Measurements from ENCODE around the gene NIPAL4.

The NIPAL4 gene

DNA sequence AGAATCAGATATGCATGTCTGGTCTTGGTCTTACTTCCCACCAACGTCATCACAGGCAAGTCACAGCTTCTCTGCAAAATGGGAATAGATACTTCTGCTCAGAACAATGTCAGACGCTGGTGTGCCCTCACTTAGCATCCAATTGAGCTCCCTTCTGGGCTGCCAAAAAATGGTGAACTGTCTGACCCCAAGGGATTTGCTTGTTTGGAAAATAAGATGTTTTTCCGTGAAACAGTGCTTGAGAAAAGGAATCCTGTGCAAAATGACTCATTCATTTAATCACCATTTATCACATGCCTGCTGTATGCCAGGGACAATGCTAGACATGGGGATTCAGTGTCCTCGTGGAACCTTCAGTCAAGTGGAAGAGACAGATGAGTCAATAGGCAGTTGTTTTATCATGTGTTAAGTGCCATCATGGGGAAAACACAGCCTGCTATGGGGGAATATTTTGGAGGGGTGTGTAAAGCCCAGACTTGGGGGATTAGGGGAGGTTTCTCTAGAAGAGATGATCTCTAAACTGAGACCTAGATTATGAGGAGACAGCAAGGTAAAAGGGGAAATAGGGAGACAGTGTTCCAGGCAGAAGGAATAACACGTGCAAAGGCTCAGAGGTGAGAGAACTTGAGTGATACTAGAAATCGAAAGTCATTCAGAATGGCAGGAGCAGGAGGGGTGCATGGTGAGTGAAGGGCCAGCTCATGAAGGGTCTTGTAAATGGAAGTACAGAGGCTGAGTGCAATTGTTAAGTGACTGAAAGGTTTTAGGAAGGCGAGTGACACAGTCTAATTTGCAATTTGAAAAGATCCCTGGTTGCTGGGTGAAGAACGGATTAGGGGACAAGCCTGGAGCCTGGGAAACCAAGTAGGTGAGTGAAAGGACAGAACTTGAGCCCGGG, 3.9 kb downstream of the NIPAL4 start:
- POLR2A ChIA-PET, result no interaction called here
- CTCF ChIA-PET, result interaction anchor here (1.6 kb wide), 1 partner anchor 8 kb away, joined by 9 read pairs; no protein-coding TSS in a partner anchor
- TF ChIP-seq FOXA1 (IDR thresholded peaks at IDR 0.05) (no peak), BHLHE40 (IDR thresholded peaks at IDR 0.05; ENCODE audit: borderline replicate concordance) (no peak), FOXK2 (IDR thresholded peaks at IDR 0.05) (no peak), ELF4 (IDR thresholded peaks at IDR 0.05) (no peak), HDGF (IDR thresholded peaks at IDR 0.05; ENCODE audit: borderline replicate concordance) (no peak), CTBP1 (IDR thresholded peaks at IDR 0.05; ENCODE audit: borderline replicate concordance) (no peak), NFRKB (IDR thresholded peaks at IDR 0.05) (no peak), ZNF384 (IDR thresholded peaks at IDR 0.05) (no peak), SP1 (IDR thresholded peaks at IDR 0.05) (no peak), L3MBTL2 (conservative IDR thresholded peaks at IDR 0.05) (no peak), LEF1 (IDR thresholded peaks at IDR 0.05; ENCODE audit: borderline replicate concordance) (no peak), SUZ12 (IDR thresholded peaks at IDR 0.05) (no peak), FOXM1 (IDR thresholded peaks at IDR 0.05; ENCODE audit: borderline replicate concordance) (no peak), TARDBP (IDR thresholded peaks at IDR 0.05) (no peak), ARNT (IDR thresholded peaks at IDR 0.05) (no peak)
- TF ChIP-seq, protein P1, sequence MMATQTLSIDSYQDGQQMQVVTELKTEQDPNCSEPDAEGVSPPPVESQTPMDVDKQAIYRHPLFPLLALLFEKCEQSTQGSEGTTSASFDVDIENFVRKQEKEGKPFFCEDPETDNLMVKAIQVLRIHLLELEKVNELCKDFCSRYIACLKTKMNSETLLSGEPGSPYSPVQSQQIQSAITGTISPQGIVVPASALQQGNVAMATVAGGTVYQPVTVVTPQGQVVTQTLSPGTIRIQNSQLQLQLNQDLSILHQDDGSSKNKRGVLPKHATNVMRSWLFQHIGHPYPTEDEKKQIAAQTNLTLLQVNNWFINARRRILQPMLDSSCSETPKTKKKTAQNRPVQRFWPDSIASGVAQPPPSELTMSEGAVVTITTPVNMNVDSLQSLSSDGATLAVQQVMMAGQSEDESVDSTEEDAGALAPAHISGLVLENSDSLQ (IDR thresholded peaks at IDR 0.05), result no peak
- DNase-seq (ENCODE audit: extremely low spot score), result no peak

GRCh38 chr5:157464519-157465171, 4.6 kb downstream of the NIPAL4 start:
- ChIA-PET CTCF (no interaction called here), POLR2A (no interaction called here)
- TF ChIP-seq, protein P1 (IDR thresholded peaks at IDR 0.05), result peak; percentile 12; the same call in 1 of the 2 replicates
- TF ChIP-seq FOXM1 (IDR thresholded peaks at IDR 0.05; ENCODE audit: borderline replicate concordance), result no peak
- DNase-seq (ENCODE audit: extremely low spot score), result no peak

GRCh38 chr5:157468293-157468965, 8.4 kb downstream of the NIPAL4 start:
- POLR2A ChIA-PET, result no interaction called here
- CTCF ChIA-PET, result interaction anchor here (1.1 to 2.2 kb wide), 2 partner anchors 12 to 125 kb away, joined by 3 to 5 read pairs; no protein-coding TSS in a partner anchor
- no peak for DNase-seq (ENCODE audit: extremely low spot score)
- TF ChIP-seq CTBP1 (IDR thresholded peaks at IDR 0.05; ENCODE audit: borderline replicate concordance) (no peak), NFRKB (IDR thresholded peaks at IDR 0.05) (no peak), ARNT (IDR thresholded peaks at IDR 0.05) (no peak), SP1 (IDR thresholded peaks at IDR 0.05) (no peak), HDGF (IDR thresholded peaks at IDR 0.05; ENCODE audit: borderline replicate concordance) (no peak), L3MBTL2 (conservative IDR thresholded peaks at IDR 0.05) (no peak), ZNF384 (IDR thresholded peaks at IDR 0.05) (no peak), FOXM1 (IDR thresholded peaks at IDR 0.05; ENCODE audit: borderline replicate concordance) (no peak), BHLHE40 (IDR thresholded peaks at IDR 0.05; ENCODE audit: borderline replicate concordance) (no peak), FOXA1 (IDR thresholded peaks at IDR 0.05) (no peak), ELF4 (IDR thresholded peaks at IDR 0.05) (no peak), TARDBP (IDR thresholded peaks at IDR 0.05) (no peak), LEF1 (IDR thresholded peaks at IDR 0.05; ENCODE audit: borderline replicate concordance) (no peak), FOXK2 (IDR thresholded peaks at IDR 0.05) (no peak), SUZ12 (IDR thresholded peaks at IDR 0.05) (no peak)
- TF ChIP-seq, protein P1 (IDR thresholded peaks at IDR 0.05), result no peak

DNA sequence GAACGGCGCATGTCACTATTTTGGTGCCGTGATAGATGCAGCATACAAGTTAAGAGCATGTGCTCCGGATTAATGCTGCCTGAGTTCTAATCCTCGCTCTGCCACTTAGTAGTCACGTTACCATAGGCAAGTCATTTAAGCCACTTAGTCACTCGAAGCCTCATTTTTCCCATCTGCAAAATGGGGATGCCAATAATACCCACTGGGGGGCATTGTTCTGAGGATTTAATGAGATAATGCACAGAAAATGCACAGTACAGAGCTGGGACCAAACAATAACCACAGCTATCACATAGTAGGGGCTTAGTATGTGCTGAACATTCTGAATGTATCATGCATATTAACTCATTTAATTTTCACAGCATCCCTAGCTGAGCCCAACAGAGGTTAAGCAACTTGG, 9.1 kb downstream of the NIPAL4 start:
- POLR2A ChIA-PET, result no interaction called here
- TF ChIP-seq NFRKB (IDR thresholded peaks at IDR 0.05), result no peak
- no peak for TF ChIP-seq L3MBTL2 (conservative IDR thresholded peaks at IDR 0.05)
- no peak for TF ChIP-seq CTBP1 (IDR thresholded peaks at IDR 0.05; ENCODE audit: borderline replicate concordance)
- TF ChIP-seq HDGF (IDR thresholded peaks at IDR 0.05; ENCODE audit: borderline replicate concordance), result no peak
- no peak for TF ChIP-seq ELF4 (IDR thresholded peaks at IDR 0.05)
- TF ChIP-seq ARNT (IDR thresholded peaks at IDR 0.05), result no peak
- TF ChIP-seq FOXM1 (IDR thresholded peaks at IDR 0.05; ENCODE audit: borderline replicate concordance), result no peak
- no peak for TF ChIP-seq FOXA1 (IDR thresholded peaks at IDR 0.05)
- TF ChIP-seq SP1 (IDR thresholded peaks at IDR 0.05), result no peak
- CTCF ChIA-PET, result interaction anchor here (1.1 to 2.2 kb wide), 2 partner anchors 13 to 126 kb away, joined by 3 to 5 read pairs; no protein-coding TSS in a partner anchor
- no peak for DNase-seq (ENCODE audit: extremely low spot score)

DNA sequence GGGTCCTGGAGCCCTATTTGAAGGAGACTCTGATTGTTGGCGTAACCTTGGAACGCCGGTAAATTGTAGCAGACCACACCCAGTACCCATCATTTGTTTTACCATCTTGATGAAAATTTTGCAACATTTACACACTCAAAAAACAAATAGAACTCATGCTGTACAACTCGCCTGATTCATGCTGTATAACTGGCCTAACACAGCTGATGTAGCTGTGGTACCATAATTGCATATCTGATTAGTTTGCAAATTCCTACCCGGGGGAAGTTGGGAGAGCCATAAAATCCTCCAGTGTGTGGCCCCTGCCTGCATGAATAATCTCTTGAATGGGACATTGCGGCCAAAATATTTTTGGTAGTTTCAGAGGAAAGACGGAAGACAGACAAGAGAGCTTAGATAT, 9.7 kb downstream of the NIPAL4 start:
- TF ChIP-seq NFRKB (IDR thresholded peaks at IDR 0.05), result no peak
- no peak for TF ChIP-seq TARDBP (IDR thresholded peaks at IDR 0.05)
- TF ChIP-seq, protein P1 (IDR thresholded peaks at IDR 0.05), result no peak
- TF ChIP-seq SUZ12 (IDR thresholded peaks at IDR 0.05), result no peak
- TF ChIP-seq LEF1 (IDR thresholded peaks at IDR 0.05; ENCODE audit: borderline replicate concordance), result no peak
- no peak for TF ChIP-seq ZNF384 (IDR thresholded peaks at IDR 0.05)
- no peak for TF ChIP-seq SP1 (IDR thresholded peaks at IDR 0.05)
- TF ChIP-seq CTBP1 (IDR thresholded peaks at IDR 0.05; ENCODE audit: borderline replicate concordance), result no peak
- no peak for TF ChIP-seq FOXM1 (IDR thresholded peaks at IDR 0.05; ENCODE audit: borderline replicate concordance)
- DNase-seq (ENCODE audit: extremely low spot score), result no peak
- CTCF ChIA-PET, result interaction anchor here (0.9 to 2.2 kb wide), 3 partner anchors 37 to 126 kb away, joined by 3 to 5 read pairs (median 4); no protein-coding TSS in a partner anchor
- POLR2A ChIA-PET, result no interaction called here
